ENCODE measurements around the gene RAB13.
"Not testable (repeated sequence)": the region's sequence is repeated elsewhere in the genome, so short reads cannot be mapped to it uniquely, and the experiment has no call there.

RAB13 gene

DNA sequence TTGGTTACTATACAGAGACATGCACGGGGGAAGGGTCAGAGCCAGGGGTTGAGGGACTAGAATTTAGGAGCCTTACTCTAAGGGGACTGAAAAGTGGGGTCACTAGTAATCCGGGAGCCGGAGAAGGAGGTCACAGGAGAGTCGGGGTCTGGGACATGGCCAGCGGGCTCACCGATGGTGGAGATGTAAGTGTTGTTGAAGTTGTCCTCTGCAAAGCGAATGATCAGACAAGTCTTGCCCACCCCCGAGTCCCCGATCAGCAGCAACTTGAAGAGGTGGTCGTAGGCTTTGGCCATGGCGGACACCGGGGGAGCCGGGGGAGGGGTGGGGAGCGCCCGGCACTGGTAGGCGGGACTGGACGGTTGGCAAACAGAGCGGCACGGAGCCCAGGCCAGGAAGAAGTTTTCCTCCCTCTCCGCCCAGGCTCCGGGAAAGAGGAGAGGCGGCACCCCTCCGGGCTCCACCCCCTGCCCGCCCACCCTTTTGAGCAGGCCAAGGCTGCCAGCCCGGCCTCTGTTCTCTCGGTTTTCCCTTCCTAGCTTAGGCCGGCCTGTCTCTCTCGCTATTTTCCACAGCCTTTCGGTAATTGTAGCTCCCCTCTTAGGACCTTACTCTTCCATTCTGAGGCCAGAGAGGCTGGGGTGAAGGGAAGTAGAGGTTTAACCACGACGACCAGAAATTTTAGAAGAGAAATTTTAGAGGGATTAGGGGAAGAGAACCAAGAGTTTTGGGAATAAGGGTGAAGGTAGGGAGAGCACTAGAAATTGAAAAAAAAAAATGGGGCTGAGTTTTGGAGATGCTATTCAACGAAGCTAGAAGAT, at the start of gene RAB13:
RAB13 (minus strand) TSS at position 399 of the 821 bp plus-strand sequence; CDS start at position 296, 103 bp downstream.
- DNase-seq: no peak

DNA sequence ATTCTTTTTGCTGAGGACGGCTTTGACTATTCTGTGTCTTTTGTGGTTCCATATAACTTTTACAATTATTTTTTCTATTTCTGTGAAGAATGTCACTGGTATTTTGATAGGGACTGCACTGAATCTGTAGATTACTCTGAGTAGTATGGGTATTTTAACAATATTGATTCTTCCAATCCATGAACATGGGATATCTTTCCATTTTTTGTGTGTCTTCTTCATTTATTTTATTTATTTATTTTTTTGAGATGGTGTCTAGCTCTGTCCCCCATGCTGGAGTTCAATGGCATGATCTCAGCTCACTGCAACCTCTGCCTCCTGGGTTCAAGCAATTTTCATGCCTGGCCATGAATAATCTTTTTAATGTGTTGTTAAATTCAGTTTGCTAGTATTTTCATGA, 47.6 kb upstream of the RAB13 start:
- DNase-seq: not testable (repeated sequence)

DNA sequence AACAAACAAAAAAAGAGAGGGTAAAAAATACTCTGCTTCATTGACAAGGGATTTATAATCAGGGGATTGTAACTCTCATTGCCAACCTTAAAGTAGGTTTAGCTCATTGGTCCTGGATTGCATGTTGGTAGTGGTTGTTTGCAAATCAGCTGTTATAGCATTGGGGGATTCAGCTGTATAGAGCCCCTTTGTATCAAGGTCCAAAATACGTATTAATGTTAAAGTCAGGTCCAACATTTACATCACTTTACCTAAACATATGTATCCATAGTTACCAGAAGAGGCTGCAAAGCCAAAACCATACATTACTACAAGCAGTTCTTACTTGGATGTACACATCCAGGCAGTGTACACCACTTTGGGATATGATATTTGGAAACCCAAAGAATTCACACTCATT, 33.8 kb upstream of the RAB13 start:
- DNase-seq: no peak

DNA sequence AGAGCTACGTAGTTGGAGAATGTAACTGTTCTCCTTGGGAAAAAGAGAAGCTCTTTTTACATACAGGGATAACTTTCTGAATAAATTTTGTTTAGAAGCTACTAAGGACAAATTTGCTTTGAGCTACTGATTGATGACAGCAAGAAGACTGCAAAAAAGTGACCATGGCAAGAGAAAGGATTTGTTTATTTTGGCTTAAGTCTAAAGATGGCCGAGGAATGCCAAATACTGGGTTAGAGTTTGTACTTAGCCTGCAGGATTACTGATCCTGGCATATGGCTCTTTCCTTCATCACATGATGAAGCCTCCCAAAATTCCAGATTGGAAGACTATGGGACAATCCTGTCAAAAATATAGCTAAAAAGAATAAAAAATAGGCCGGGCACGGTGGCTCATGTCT, 33.1 kb upstream of the RAB13 start:
- no peak for DNase-seq

DNA sequence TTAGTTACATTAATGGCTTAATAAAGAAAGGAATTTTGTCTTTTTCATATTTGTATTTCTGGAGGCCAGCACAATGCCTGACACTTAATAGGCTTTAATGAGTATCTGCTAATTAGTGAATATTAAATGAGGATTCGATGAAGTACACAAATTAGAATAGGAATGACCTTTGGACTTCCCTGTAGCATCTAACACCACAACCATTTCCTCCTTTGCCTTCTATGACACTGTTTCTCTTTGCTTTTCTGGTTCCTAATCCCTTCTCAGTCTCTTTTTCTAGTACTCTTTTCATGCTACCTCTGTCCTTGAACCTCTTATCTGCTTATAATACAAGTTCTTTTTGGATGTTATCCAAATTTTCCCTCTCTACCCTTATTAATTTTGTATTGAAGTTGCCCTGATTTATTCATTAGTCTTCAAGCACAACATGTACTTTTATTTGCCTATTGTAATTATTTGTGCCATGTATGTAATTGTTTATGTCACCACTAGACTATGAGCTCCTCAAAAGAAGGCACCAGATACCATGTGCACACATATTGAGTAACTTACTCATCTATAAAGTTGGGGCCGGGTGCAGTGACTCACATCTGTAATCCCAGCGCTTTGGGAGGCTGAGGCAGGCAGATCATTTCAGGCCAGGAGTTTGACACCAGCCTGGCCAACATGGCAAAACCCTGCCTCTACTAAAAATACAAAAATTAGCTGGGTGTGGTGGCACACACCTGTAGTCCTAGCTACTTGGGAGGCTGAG, 28.2 kb upstream of the RAB13 start:
- no peak for DNase-seq

DNA sequence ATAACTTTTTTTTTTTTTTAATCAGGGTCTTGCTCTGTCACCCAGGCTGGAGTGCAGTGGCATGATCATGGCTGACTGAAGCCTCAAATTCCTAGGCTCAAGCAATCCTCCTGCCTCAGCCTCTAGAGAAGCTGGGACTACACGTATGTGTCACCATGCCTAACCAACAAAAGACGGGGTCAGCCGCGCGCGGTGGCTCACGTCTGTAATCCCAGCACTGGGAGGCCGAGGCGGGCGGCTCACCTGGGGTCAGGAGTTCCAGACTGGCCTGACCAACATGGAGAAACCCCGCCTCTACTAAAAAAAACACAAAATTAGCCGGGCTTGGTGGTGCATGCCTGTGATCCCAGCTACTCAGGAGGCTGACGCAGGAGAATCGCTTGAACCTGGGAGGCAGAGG, 26.4 kb upstream of the RAB13 start:
- not testable (repeated sequence) for DNase-seq

DNA sequence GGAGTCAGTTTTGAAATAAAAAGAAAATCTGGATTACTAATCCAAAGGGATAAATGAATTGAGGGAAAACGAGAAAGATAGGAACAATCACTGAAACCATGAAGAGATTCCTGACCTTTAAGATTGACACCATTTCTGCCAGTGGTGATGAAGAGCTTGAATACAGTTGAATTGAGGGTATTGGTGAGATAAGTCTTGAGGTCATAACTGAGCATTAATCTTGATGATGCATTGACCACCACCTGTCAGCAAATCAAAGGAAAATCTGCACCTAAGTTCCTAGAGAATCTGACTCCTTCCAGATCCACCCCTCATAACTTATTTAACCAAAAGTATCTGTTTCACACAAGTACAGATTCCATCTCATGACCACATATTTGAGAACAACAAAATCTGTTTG, 26.0 kb upstream of the RAB13 start:
- DNase-seq: no peak

DNA sequence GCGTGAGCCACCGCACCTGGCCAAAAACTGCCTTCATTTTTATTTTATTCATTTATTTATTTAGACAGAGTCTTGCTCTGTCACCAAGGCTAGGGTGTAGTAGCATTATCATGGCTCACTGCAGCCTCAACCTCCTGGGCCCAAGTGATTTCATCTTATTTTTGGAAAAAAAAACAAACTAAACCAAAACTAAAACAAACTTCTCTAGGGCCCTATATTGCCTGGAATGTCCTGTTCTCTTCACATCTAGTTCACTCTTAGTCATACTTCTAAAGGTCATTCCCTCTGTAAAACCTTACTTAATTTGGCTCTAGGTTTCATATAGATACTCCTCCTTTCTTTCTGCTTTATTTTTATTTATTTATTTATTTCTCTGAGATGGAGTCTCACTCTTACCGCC, 20.0 kb upstream of the RAB13 start:
- DNase-seq: no peak

DNA sequence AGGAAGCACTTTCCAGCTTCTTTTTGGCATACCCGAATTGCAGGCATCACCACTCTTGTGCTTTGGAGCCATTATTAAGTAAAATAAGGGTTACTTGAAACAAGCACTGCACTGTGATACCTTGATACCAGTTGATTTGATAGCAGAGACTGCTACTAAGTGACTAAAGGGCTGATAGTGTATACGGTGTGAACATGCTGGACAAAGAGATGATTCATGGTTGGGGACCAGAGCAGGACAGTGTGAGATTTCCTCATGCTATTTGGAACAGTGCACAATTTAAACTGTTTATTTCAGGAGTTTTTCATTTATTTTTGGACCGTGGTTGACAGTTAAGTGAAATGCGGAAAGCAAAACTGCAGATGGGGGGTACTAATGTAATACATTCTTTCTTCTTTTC, 14.3 kb upstream of the RAB13 start:
- no peak for DNase-seq

DNA sequence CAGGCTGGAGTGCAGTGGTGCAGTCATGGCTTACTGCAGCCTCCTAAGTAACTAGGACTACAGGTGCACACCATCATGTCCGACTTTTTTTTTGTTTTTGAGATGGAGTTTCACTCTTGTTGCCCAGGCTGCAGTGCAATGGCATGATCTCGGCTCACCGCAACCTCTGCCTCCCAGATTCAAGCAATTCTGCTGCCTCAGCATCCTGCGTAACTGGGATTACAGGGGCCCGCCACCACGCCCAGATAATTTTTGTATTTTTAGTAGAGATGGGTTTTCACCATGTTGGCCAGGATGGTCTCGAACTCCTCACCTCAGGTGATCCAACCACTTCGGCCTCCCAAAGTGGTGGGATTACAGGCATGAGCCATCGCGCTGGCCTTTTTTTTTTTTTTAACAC, 10.7 kb upstream of the RAB13 start:
- not testable (repeated sequence) for DNase-seq

DNA sequence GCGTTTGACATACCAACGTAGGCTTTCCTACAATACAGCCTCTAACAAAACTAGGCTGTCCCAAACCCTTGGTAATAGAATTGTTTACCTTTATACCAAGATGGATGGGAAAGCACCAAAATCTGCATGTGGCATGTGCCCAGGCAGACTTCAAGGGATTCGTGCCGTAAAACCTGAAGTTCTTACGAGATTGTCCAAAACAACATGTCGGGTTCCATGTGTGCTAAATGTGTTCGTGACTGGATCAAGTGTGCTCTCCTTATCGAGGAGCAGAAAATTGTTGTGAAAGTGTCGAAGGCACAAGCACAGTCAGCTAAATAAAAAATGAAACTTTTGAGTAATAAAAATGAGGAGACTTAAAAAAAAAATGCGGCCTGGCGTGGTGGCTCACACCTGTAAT, 9.5 kb upstream of the RAB13 start:
- no peak for DNase-seq

DNA sequence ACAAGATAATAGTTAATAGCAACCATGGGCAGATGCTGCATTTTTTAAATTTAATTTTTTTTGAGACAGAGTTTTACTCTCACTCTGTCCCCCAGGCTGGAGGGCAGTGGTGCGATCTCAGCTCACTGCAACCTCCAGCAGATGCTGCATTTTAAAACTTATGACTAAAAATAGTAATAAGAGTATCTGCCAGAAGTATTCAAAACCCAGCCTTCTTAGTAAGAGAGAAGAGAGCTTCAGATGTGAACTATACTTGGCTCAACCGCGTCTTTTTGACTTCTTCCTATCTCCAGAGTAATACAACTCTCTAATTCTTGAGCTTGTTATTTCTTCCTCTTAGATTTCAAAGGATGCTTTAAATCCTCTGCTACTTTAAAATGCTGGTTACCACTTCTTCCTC, 9.1 kb upstream of the RAB13 start:
- no peak for DNase-seq

DNA sequence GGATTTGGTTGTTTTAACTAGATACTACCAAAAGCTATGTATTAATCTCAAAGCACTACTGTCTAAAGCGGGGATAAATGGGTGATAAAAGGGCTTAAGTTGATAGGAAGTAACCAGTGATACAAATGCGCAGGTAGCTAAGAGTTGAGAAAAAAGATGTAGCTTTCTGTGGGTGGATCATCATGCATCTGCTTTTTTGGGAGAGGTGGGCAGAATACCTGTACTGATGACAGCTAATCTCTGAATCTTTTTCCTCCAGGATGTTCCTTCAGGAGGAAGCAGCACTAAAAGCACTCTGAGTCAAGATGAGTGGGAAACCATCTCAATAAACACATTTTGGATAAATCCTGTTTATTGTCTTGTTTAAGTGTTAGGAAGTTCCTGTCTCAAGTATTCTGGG, 5.7 kb upstream of the RAB13 start:
- no peak for DNase-seq

DNA sequence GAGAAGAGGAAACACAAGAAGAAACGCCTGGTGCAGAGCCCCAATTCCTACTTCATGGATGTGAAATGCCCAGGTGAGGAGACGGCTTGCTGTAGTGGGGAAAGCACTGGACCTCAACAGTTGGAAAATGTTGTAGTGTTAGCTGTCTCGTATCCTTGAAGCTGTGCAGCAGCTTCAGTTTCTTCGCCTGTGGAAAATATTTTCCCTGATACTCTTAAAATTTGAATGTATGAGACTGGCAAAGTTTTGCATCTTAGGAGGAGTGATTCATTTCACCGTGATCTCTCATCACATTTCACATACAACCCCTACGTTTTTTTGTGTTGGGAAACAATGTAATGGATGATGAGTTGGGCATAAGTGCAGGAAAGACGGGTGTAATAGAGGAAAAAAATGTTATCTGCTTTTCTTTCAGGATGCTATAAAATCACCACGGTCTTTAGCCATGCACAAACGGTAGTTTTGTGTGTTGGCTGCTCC, 5.1 kb upstream of the RAB13 start:
- no peak for DNase-seq

DNA sequence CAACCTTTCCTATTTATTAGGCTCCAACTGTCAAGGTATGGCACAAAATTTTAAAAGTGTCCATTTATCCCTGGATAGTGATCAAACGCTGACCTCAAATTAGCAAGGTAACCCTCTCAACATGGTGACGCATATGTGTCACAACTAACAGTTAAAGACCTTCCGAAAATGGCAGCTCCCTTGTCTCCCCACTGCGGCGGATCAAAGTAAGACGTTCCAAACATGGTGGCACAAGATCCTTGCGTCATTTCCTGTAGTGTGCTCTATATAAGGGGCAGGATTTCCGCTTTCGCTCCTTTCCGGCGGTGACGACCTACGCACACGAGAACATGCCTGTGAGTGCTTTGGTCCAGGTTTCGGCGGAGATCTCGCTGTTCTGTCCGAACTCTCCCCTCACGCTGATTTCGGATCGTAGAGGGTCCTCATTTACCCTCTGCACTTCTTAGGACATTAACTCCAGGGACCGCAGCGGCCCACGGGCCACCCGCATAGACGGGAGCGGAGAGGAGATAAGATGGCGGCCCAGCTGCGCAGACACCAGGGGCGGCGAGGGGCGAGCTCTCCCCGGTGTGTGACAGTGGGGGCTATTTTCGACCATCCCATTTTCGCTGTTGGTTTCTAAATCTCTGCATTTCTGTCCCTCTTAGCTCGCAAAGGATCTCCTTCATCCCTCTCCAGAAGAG, 4.5 kb upstream of the RAB13 start, which contains the start of gene RPS27:
RPS27 (plus strand) TSS at position 295 of the 683 bp plus-strand sequence; CDS start at position 330, 35 bp downstream.
- peak; percentile 78 for DNase-seq

DNA sequence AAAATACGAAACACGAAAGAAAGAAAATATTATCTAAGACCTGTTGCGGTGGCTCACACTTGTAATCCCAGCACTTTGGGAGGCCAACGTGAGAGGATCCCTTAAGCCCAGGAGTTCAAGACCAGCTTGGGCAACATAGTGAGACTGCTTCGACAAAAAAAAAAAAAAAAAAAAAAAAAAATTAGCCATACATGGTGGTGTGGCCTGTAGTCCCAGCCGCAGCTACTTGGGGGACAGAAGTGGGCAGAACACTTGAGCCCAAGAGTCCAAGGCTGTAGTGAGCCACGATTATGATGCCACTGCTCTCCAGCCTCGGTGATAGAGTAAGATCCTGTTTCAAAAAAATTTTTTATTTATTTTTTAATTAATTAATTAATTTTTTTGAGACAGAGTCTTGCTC, 1.5 kb upstream of the RAB13 start:
- DNase-seq: no peak

DNA sequence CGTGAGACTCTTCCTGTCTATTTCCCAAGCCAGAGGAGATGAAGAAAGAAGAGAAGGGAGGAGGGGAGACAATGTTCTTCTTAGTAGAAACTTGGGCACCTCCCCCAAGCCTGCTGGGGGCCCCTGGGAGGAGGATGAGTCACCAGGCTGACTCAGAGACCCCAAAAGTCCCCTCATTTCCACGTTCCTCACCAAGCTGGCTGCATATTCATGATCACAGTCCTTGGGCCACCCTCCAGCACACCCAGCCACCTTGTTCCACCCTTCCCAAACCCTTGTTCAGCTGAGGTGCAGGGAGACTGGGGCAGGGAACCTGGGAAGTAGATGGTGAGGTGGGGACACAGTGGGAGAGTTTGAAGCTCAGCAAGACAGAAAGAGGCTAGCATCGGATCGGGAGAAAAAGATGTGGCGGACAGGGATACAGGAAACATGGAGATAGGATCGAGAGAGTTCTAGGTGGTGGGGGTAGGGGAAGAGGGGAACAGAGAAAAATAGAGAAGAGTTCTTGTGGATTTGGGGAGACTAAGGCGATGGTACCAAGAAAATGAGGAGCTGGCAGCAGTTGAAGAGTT, 712 bp downstream of the RAB13 start:
- DNase-seq: peak; percentile 70

DNA sequence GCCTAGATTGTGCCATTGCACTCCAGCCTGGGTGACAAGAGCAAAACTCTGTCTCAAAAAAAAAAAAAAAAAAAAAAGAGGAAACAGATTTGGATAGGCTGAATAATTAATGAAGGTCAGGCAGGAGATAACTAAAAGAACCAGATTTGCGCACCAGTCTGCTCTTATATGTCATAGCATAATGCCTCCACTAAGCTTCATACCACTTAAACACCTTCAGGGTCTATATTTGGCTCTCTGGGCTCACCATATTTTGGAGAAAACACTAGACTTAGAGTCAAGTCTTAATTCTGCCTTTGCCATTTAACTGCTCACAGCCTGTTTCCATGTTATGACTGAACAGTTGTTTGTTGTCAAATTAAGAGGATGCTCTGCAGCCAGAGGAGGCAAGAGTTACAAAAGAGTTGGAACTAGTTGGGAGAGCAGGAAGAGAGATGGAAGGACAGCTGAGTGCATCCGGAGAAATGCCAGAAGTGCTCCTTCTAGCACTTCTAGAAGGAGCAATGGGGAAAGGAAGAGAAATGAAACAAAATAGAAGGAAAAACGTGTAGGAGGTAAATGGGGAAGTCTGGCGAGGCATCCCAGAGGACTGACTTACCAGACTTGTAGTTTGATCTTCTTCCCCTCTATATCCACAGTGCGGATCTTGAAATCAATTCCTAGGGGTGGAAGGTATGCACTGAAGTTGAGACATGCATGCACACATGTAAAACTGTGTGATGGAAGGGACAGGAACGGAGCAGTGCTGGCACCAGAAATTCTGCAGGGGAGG, 1.8 kb downstream of the RAB13 start:
- DNase-seq: no peak

DNA sequence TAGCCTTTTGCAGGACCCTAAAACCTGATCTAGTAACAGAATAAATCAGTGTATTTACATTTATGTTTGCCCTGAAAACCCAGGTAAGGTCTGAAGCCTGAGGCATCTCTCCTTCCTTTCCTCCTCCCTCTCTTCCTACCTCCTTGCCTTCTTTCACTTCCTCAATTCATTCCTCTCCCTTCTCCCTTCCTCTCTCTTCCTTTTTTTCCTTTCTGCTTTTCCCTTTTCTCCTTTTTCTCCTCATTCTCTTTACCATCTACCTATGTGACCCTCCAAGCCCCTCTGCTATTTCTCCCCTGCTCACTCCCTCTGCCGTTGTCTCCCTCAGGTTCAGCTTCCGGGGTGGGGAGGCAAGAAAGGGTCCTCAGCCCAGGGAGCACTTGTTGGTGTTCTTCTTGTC, 4.4 kb downstream of the RAB13 start:
- DNase-seq: not testable (repeated sequence)

DNA sequence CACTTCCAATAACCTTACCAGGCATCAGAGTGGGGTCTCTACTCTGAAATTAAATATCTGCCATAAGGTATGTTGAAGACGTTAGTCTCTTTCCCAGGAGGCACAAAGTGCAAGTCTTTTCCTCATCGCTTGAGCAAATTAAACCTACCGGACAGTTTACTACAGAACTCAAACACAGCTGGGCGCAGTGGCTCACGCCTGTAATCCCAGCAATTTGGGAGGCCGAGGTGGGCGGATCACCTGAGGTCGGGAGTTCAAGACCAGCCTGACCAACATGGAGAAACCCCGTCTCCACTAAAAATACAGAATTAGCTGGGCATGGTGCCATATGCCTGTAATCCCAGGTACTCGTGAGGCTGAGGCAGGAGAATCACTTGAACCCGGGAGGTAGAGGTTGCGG, 7.0 kb downstream of the RAB13 start:
- DNase-seq: not testable (repeated sequence)

DNA sequence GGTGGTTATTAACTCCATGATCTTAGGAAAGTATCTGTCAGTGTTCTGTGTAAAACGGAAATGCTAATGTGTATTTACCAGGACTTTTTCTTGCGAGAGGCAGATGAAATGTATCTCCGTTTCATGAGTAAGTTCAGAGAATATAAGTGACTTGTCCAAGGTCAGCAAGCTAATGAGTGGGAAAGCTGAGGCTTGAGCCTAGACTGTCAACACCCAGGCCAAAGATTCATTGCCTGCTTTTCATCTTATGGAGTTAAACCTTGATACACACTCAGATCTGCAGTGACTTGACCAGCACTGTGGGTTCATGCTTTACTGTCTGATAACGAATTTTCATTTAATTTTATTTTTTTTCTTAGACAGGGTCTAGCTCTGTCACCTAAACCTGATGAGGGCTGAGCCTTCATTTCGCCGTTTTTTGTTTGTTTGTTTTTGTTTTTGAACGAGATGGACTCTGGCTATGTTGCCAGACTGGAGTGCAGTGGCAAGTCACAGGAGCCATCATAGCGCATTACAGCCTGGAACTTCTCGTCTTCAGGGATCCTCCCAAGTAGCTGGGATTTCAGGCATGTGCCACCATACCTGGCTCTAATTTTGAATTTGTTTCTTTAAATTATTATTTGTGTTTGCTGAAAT, 7.7 kb downstream of the RAB13 start:
- no peak for DNase-seq

Data from activated CD8-positive, alpha-beta memory T cell treated with anti-CD3 and anti-CD28 coated beads, Interleukin-2, amount 50 U/mL, for 4 hours (primary cell).